GM19328 (cell line): Measurements from ENCODE around the gene XIRP1.

ENCODE experiments used
- ATAC-seq: cut with Tn5 transposase; IDR thresholded peaks from one replicate; pipeline ENCODE4 v1.9.1; 2021; ENCODE audit warnings: mild to moderate bottlenecking, moderate library complexity; ENCODE audit not compliant: unreplicated experiment

Gene XIRP1

DNA sequence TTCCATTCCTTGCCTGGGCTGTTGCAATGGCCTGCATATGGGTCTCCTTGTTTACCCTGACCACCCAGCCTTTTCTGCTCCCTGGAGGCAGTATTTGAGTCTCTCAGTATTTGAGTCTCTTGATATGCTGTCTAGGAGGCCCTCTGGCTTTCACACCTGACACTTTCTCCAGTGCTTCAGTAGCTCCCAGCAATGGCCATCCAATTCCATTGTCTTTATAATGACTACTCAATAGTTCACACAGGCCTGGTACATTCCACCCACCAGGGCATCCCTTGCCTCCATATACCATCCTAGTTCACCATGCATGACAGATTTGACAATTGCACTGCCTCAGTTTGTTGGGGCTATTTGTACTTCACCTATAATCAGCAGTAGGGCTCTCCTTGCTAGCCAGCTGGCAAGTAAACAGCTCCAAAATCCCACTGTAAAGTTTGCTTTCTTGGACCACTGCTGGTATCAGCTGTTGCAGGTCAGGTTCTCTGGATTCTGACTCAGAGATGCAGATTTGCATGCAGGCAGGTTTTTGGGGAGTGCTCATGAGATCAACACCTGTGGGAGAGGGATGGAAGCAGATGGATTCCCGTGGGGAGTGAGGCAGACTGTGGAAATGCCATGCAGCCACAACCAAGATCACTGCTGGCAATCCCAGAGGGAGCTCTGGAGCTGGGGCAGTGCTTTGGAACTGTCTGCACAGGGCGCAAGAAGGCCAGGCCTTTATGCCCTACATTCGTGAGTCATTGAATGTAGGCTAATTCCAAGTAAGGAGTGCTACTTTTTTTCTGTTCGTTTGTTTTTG lies 19.1 kb upstream of the XIRP1 start:
- ATAC-seq = no peak

DNA sequence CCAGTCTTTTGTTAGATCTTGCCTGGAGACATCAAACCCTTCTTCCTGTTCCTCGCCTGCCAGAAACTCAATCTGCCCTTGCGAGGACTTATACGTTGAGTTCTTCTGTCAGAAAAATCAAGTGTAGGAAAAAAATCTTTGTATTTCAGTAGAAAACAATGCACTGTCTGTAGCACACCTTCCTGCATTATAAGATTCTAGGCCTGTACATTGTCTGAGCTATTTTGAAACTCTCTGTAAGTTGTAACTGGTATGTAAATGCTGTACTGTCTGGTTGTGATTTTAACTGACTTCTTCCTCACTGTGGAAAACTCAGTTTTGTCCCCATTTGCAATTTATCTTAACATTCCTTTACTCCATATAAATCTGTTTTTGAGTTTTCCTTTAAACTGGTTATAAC lies 17.7 kb upstream of the XIRP1 start:
- no peak for ATAC-seq

DNA sequence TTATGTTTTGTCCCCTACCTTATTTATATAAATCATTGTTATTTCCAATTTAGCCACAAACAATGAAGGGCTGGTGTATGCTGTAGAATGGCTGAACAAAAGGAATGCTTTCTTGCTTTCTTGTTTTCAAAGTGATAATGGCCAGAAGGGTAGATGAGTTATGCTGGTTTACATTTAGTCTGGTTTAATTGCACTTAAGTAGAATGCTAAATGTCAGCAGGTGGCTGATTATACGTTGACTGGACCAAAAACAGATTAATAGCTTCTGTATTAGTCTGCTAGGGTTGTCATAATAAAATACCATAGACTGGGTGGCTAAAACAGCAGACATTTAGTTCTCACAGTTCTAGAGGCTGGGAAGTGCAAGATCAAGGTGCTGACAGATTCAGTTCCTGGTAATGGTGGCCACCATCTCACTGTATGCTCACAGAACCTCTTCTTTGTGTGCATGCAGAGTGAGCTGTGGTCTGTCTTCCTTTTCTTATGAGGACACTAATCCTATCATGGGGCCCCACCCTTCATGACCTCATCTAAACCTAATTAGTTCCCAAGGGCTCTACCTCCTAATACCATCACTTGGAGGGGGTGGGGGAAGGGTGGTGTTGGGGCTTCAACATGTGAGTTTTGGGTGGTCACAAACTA lies 17.1 kb upstream of the XIRP1 start:
- no peak for ATAC-seq

DNA sequence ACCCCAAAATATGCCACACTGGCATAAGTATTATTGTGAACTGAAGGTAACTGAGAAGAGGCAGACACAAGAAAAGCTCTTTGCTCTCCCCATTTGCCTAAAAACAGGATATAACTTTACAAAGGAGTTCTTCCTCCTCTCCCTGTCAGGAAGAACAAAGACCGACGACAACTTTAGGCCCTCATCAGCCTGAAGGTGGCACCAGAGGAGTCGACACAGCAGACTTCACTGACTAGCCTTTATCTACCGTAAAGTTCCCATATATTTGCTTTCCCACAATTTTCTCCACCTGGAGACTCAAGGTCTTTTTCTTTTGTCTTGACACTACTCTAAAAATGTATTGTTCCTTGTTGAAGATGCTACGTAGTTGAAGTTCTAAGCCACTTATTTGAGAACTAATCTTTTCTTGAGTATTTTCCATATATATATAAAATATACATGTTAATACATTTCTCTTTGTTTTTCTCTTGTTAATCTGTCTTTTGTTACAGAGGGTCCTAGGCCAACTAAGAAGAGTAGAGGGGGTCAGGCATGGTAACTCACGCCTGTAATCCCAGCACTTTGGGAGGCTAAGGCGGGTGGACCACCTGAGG lies 16.2 kb upstream of the XIRP1 start:
- ATAC-seq = no peak

DNA sequence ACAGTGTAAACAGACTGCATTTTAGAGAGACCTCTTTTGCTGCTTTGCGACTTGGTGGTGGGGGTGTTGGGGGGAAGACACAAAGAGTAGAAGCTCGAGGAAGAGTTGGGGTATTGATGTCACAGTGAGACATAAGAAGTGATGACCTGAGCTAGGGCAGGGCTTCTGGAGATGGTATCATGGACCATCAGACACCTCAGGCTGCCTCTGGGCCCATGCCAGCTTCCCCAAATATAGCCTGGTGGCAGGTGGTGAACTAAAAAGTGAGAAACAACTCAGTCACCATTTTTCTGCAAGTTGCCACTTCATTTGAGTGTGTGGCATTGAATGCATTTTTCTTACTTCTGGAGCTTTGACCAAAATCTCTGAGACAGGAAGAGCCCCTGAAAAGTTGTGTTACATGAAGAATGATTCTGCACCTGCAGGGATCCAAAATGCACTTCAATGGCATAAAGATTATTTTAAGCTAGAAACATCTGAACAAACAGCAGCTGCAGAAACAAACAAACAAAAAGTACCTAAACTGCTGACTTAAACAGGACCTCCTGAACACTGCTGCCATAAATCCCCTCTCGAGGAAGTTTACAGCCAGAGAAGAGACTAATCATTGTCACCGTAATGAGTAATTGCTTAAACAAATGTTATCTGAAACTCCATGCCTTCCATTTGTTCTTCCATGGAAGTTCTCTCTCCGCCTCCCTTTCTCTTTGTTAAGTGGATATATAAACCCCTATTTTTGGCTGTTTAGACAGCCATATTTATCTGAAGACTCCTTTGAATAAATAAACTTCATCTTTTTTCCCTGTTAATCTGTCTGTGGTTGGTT lies 15.2 kb upstream of the XIRP1 start:
- ATAC-seq = no peak

DNA sequence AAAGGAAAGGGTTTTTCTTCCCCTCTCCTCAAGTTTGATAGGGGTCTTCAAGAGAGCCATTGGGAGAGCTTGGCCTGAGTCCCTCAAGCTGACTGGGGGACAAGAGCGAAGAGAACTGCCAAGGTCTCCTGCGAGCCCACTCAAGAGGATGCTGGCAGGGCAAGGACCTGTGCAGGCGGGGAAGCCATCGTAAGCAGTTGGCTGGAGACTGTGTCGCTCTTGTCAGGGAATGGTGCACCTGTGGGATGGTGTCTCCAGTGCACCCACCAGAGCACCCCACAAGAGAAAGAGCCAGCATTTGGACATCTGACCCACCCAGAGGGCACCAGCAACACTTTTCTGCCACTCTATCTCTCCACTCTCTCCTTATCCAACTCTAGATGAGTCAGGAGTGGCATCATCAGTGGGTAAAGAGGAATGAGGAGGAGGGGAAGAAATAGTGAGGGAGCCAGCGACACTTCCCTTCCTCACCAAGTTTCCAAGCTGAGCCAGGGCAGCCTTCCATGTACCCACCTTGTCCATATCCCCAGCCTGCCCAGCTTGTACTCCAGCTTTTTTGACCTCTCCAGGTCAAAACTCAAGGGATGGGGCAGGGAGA lies 13.6 kb upstream of the XIRP1 start:
- ATAC-seq = no peak

DNA sequence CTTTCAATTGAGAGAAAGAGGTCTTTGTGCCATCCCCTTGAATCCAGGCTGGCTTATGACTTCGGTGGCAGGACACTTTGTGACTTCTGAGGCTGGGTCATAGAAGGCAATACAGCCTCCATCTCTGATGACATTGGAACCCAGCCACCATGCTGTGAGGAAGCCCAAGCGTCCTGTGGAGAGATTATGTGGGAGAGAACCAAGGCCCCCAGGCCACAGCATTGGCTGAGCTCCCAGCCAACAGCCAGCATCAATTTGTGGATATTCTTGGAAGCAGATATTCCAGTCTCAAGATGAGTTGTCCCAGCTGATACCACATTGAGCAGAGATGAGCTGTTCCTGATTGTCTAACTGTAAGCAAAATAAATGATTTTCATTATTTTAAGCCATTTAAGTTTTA lies 12.7 kb upstream of the XIRP1 start:
- ATAC-seq = no peak

DNA sequence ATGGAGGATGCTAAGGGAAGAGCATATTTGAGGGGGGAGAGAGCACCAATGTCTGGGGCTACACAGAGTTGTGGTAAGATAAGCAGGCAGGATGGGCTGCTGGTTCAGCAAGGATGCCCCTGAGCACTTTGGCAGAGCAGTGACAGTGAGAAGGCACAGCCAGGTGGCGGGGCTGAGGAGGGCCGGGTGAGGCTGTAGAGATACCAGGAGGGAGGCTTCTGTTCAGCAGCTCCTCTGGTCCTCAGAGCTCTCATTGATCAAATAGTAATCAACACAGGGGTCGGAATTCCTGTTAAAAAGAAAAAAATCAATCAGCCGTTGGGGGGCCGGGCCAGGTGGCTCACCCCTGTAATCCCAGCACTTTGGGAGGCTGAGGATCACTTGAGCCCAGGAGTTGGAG lies 11.5 kb upstream of the XIRP1 start:
- no peak for ATAC-seq

DNA sequence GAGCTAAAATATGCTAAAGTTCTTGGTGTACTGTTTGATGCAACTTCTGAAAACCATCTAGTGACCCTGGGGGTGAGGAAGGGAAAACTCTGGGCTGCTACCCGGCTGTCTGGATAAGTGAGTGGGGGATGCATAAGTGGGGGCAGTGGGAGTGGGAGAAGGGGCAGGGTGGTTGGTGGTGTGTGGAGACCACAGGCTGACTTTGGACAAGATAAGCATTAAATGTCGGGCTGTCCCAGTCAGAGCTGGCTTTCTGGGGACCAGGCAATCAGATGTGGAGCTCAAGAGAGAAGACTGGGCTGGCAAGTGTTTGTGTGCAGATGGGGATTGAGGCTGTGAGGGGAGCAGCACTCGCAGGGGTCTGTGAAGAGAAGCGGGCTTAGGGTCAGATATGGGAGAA lies 11.0 kb upstream of the XIRP1 start:
- no peak for ATAC-seq

DNA sequence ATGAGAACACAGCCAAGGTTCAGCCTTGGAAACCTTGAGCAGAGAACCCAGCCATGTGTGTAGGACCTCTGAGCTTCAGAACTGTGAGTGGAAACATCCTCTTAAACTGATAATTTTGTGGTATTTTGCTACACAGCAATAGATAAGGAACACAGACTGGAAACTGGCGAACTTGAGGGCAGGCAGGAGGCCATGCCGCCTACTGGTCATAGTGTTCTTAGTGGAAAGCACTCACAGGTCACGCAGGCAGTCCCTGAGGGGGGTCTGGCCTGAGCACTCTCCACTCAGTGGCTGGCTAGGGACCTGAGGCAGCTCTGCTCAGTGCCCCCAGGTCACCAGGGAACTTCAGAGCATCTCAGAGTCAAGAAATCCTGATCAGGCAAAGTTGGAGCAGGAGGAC lies 9.7 kb upstream of the XIRP1 start:
- no peak for ATAC-seq

DNA sequence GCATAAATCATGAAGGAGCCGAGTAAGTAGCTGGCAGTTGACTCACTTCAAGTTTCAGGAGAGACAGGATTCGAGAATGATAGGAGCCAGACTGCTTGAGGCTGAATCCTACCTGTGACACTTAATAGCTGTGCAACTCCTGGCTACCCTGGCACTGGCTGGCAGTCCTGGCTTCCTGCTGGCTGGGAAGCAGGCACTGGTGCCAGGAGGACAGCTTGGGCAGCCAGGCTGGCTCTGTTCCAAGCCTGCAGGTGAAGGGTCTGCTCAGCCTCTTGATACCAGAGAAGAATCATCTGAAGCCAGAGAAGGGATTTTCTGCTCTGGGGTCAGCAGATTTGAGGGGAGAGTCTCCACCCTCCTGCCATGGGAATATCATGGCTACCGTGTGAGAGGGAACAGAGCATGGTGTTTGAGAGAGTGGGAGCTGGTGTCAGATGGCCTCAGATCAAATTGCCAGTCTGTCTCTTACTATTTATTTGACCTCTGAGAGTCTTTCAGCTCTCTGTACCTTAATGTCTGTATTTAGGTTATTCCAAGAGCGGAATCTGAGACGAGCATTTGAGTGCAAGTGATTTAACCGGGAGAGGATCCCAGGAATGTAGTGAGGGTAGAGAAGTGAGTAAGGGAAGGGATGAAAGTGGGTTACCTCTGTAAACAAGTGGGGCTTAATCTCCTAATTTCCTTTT lies 4.4 kb upstream of the XIRP1 start:
- no peak for ATAC-seq

DNA sequence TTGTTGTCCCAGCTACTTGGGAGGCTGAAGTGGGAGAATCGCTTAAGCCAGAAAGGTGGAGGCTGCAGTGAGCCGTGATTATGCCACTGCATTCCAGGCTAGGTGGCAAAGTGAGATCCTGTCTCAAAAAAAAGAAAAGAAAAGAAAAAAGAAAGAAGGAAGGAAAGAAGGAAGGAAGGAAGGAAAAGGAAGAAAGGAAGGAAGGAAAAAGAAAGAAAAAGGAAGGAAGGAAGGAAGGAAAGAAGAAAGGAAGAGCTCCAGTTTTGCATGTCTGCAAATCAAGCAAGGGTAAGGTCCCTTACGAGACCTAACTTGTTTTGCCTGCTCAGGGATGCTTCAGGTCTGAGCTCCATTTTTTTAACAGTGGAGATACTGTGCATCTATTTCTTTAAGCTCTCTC lies 3.6 kb upstream of the XIRP1 start:
- ATAC-seq = no peak

DNA sequence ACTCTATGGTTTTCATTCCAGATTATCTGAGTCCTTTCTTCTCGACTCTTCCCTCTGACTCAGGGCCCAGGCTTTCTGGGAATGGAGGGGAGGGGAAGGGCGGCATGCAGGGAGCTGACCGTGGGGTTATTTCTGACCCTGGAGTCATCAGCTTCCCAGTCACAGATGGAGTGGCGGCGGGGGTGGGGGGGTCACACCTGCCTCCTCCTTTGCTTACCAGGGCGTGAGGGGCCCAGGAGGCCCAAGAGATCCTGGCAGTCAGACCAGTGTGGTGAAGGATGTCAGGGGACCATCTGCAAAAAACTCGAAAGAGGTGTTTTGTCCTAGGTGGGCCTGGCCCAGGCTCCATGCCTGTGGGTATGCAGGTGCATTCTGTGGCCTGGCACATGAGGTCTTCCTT lies 996 bp upstream of the XIRP1 start:
- ATAC-seq = no peak

DNA sequence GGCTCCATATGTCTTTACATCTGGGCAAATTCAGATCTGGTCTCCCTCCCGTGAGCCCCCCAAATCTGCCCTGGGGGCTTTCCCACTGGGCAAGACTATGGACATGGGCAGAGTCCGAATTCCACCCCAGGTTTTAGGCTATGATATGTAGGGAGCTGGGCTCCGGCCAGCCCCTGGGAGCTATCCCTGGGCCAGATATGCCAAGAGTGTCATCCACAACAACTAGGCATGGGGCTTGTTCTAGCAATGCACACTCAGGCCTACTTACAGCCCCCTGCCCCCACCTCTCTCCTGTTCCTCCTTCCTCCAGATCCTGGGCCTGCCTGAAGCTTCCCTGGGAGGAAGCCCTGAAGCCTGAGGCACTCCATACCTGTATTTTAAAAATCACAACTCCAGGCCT lies 622 bp downstream of the XIRP1 start:
- ATAC-seq = no peak

DNA sequence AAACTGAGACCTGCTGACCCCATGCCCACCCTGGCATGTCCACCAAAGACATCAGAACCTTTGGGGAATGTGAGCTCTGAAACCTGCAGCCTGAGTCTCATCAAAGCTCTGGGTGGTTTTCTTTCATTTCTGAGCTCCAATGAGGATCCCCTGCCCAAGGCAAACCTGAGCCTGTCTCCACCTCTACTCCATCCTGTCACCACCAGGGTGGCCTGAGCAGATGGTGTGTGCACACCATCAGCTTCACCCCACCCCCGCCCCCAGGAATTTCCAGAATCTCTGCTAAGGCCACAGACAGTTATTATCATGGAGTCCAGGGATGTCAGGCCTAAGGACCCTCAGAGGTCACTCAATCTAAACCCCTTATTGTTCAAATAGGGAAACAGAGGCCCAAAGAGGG lies 1.3 kb downstream of the XIRP1 start:
- no peak for ATAC-seq

DNA sequence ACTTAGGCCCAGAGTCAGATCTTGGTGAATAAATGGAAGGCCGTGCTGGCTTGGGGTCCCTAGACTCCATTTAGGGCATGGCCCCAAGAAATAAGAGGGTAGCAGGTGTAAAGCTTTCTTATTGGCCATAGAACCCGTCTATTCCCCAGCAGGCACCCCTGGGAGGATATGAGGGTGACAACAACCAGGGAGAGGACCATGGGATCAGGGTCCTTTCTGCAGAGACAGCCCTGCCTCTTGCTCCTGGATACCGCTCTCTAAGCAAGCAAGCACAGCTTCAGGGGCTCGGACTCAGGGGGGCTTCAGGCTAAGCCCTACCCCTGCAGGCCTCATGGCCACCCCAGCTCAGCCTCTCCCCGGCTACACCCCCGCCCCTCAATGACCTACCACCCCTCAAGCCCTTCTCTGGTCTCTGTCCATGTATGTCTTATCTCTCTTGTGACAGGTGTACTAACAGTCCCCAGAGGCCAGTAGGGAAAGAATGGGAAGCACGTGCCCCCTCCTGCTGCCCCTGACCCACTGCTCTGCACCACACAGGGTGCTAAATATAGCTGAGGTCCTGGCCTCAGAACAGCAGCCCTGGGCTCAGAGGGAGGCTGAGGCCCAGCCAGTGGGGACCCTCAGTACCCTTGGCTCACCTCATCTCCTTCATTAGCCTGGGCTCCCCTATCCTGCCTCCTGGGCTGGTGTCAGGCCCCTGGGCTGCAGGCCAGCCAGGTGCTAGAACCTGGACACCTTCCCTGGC lies 1.9 kb downstream of the XIRP1 start:
- no peak for ATAC-seq

DNA sequence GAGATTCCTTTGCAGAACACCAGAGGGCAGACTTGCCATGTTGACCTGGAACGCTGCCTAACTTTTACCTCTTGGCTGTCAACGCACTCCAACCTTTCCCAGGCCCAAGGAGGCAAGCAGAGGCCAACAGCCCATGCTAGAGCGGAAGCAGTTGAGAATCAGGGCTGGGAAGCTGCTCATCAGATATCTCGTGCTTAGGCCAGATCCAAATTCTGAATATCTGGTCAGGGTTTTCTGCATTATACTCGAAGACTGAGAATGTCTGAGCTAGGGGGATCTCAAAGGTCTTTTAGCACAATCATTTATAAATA lies 2.5 kb downstream of the XIRP1 start:
- no peak for ATAC-seq

DNA sequence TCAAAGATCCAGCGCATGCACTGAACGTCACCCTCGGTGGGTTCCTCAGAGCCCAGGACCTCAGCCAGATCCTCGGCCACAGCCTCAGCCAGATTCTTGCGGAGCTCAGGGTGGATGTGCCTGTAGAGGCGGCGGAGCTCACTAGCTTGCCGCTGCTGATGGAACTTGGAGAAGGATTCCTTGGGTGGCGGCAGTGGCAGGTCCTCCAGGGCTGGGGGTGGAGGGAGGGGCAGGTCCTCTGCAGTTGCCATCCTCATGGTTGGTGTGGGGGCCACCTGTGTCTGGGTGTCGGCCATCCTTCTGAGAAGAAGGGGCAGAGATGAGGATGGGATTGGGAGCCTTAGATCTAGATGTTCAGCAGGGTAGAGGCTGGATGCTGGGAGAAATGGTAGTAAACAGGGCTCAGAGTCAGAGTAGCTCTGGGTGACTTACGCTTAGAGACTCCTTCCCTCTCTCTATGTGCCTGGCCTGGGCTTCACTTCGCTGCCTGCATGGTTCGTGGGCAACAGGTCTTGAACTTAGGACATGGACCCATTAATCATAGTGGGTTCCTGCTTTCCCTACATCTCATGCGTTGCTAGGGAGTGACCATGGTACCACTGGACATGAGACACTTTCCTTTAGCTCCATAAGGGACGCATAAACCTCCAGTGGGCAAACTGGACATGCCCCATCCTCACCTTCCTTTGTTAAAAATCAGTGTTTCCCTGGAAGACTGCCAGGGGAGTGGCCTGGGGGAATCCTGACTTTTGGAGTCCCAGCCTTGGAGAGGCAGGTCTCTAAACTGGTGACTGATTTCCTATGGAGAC lies 3.0 kb downstream of the XIRP1 start:
- no peak for ATAC-seq
